Kidney capillary endothelial cell (primary cell): ENCODE data around the gene RCHY1.
"Not testable (repeated sequence)": the region's sequence is repeated elsewhere in the genome, so short reads cannot be mapped to it uniquely, and the experiment has no call there.

Source experiments
- DNase-seq: peaks from one replicate; pipeline ENCODE4 v3.0.0-alpha.2; 2018; ENCODE audit warnings: low spot score

RCHY1 gene

DNA sequence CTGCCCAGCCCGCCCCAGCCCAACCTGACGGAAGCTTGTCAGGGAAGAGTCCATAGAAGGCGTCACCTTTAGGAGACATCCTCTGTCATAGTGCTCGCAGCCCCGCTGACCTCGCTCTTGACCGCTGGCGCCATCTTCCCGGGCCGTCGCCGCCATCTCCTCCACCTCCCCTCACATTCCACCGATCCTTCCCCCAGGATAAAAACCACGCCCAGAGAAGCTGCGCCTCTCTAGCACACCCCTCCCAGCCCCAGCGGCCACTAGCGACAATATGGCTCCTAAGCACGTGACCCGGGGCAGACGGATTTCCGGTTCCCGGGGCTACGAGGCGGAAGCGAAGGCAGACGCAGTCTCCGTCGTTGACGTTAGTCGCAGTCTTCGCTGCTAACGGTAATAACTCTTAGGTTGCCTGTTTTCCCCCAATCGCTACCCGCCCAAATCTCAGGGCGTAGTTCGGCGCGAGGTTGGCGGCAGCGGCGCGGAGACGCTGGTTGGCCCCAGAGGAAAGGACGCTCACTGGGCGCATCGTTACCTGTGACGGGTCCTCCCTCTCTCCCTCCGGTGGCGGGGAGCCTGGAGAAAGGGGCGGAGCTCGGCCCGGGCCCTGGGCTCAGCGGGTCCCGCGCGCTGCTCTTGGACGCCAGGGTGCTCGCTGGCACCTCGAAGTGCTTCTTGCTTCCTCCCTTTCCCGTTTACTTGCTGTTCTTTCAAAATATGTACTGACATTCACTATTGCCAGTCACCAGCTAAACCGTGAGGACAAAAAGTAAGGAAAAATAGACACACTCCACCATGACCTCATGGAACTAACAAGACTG, at the start of gene RCHY1, which contains the start of gene THAP6:
Gene RCHY1 (minus strand): TSS at position 273 of the 818 bp plus-strand sequence. CDS start 117 bp downstream, at position 156.
Gene THAP6 (plus strand): TSS at position 343 of the 818 bp plus-strand sequence. CDS start 980 bp downstream, outside the sequence.
- DNase-seq: peak; percentile 90

GRCh38 chr4:75561789-75562188, 47.6 kb upstream of the RCHY1 start:
- DNase-seq: no peak

- no peak for DNase-seq
Measured at GRCh38 chr4:75557696-75558095, 43.5 kb upstream of the RCHY1 start.

DNA sequence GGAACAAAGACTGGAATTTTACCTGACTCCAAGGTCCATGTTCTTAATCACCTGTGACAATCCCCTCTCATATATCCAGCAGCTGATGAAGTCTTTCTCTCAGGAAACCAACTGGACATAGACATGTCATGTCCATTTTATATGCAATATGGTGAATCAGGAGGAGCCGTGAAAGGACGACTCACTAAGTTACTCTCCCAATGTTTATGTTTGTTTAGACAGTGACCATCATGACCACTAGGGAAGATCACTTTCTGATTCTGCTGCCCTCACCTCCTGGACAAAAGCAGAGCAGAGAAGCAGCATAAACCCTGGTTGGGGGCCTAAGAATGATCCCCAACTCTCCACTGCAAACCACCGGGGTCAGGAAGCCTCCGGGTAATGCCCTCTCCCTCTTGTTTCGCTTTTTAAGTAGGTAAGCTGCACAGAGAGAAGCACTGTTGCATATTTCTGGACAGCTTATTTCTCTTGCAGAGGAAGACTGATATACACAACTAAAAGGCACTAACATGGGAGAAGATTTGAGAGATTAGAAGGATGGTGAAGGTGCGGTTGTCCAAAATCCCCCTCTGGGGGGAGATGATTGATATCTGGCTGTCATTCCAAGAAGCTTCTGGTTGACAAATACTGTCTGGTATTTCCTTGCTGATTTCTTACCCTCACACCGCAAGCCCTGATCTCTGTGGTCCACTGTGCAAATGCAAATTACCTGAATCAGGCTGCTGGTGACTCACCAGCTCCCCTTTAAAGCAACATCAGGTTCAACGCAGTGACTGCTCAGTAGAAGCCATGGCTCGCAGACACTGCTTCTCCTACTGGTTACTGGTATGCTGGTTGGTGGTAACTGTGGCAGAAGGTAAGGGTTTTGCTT, 41.3 kb upstream of the RCHY1 start, which contains the start of gene ODAPH:
Gene ODAPH (plus strand): TSS at position 773 of the 871 bp plus-strand sequence. CDS start 17 bp downstream, at position 790.
- DNase-seq: no peak

- DNase-seq: no peak
Measured at GRCh38 chr4:75552452-75552851, 38.2 kb upstream of the RCHY1 start.

DNA sequence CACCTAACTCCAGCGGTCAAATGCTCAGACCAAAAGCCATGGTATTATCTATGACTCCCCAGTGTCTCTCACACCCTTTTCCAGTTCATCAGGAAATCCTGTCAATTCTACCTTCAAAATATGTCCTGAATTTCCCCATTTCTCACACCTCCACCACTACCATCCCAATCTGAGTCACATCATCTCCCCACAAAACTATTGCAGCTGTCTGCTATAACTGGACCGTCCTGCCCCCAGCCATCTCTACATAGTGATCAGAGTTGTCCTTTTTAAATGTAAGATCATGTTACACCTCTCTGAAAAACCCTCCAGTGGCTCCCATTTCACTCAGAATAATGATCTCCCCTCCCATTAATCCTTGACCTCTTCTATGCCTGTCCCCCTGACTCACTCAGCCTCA, 34.8 kb upstream of the RCHY1 start:
- DNase-seq: no peak

DNA sequence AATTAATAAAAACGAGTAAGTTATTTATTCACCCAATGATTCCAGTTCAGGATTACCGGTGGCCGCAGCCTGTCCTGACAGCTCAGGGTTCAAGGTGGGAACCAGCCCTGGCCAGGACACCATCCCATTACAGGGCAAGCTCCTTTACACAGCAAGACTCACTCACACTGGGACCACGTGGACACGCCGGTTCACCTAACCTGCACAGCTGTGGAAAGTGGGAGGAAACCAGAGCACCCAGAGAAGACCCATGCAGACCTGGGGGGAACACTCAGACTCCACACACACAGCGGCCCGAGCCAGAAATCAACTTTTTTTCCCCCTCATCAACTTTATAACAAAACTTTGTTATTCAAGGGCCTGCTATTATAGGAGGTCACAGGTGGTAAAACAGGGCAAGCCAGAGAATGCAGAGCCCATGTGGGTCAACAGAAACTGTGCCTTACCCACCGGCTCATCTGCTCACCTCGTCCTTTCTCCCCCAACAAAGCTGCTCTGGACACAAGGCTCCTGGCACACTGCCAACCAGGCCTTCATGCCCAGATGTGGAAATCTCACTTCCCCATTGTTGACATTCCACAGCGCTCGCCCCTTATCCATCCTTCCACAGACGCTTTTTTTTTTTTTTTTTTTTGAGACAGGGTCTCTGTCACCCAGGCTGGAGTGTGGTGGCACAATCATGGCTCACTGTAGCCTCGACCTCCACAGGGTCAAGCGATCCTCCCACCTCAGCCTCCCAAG, 33.6 kb upstream of the RCHY1 start:
- peak; percentile 7 for DNase-seq

DNA sequence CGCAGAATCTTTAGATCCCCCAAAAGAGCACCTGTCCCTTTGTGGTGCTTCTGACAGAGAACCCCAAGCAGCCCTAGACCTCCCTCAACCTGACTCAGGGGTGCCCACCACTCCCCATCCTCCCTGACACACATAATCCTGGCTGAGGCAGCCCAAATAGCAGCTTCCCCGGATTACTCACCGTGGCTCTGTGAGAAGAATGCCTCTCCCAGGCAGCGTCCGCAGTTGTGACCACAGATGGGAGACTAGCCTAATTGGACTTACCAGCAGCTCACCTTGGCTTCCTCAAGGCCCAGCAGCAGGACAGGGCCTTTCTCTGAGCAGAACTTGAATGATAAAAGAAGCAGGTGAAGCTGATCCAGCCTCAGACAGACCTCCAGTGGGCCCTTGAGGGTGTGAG, 31.3 kb upstream of the RCHY1 start:
- no peak for DNase-seq

GRCh38 chr4:75544870-75545269, 30.7 kb upstream of the RCHY1 start:
- no peak for DNase-seq

DNA sequence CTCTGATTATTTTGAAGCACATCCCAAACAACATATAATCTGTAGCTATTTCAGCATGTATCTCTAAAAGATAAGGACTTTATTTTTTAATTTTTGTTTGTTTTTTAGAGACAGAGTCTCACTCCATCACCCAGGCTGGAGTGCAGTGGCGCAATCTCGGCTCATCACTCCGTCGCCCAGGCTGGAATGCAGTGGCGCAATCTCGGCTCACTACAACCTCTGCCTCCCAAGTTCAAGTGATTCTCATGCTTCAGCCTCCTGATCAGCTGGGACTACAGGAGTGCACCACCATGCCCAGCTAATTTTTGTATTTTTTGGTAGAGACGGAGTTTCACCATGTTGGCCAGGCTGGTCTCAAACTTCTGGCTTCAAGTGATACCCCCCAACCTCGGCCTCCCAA, 30.0 kb upstream of the RCHY1 start:
- DNase-seq: not testable (repeated sequence)

GRCh38 chr4:75542824-75543223, 28.6 kb upstream of the RCHY1 start:
- no peak for DNase-seq

GRCh38 chr4:75537308-75537707, 23.1 kb upstream of the RCHY1 start:
- not testable (repeated sequence) for DNase-seq

DNA sequence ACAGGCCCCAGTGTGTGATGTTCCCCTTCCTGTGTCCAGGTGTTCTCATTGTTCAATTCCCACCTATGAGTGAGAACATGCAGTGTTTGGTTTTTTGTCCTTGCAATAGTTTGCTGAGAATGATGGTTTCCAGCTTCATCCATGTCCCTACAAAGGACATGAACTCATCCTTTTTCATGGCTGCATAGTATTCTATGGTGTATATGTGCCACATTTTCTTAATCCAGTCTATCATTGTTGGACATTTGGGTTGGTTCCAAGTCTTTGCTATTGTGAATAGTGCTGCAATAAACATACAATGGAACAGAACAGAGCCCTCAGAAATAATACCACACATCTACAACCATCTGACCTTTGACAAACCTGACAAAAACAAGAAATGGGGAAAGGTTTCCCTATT, 19.7 kb upstream of the RCHY1 start:
- DNase-seq: not testable (repeated sequence)

GRCh38 chr4:75533339-75533887, 19.2 kb upstream of the RCHY1 start:
- not testable (repeated sequence) for DNase-seq

- not testable (repeated sequence) for DNase-seq
Measured at GRCh38 chr4:75531536-75532143, 17.4 kb upstream of the RCHY1 start.

GRCh38 chr4:75530556-75531322, 16.5 kb upstream of the RCHY1 start:
- DNase-seq: no peak

DNA sequence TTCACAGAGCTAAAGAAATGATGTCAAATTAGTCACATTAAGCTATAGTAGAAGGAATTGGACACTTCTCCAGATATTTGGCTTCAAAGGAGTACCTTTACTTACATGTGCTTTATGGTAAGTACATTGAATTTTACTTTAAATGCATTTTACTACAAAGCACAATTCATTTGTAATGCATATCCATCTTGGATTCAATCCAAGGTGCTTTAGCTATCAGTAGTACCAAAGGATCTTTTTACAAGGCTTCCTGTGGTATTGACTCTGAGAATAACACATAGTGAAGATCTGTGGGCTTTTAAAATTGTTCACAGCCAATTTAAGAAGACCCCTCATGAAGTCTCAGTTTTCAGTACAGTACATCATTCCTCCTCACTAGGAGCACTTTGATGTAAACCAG, 13.3 kb upstream of the RCHY1 start:
- DNase-seq: no peak

DNA sequence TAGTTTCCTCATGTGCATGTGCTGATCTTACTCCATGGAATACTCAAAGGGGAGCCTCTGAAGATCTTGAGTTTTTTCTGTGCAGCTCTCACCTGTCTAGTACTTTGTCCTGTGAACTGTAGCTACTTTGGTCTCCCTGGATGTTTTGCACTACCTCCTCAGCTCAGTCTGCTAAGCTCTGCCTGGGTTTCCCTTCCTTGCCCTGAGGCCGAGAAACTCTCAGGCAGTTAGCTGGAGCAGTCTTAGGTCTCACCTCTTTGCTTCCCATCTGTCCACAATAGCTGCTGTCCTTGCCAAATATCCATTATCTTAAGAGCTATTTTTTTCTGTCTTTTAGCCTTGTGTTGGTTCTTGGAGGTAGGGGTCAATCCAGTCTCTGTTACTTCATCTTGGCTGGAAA, 11.7 kb upstream of the RCHY1 start:
- DNase-seq: no peak

DNA sequence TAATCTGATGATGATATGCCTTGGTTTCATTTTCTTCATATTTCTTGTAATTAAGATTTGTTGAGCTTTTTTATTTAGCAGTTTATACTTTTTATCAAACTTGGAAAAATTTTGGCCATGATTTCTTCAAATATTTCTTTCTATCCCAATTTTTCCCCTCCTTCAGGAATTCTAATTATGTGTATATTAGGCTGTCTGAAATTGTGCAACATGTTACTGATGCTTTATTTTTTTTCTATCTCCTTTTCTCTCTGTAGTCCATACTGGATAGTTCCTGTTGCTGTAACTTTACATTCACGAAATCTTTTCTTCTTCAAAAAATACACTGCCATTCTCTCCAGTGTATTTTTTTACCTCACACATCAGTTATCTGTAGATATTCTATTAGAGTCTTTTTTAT, 10.9 kb upstream of the RCHY1 start:
- no peak for DNase-seq

GRCh38 chr4:75519452-75519851, 5.2 kb upstream of the RCHY1 start:
- DNase-seq: not testable (repeated sequence)
